Kidney (tissue), 14 donors: Measurements from ENCODE around the gene NRG2. TPM values are rescaled to one million over a fixed set of nuclear protein-coding genes. Genes with fewer than 3 reads are reported as not detected.

Experiments used
- DNase-seq, 5 donors: peaks; one replicate each; pipeline ENCODE4 v3.0.0-alpha.2; 2013 to 2020
- FAIRE-seq: peaks from 2 replicates; lab custom pipeline; 2012; peaks lifted over from hg19 to GRCh38; lab: Jason Lieb, UNC
- H3K27ac ChIP-seq, 2 donors: one replicate each; pipeline ENCODE4 v1.7.0; 2013; ENCODE audit warnings: low read depth in 2 of 2, low read length in 2 of 2, inconsistent platforms in 1 of 2
- H3K27me3 ChIP-seq: one replicate; pipeline ENCODE4 v1.7.1; 2013; ENCODE audit warnings: low read length, inconsistent platforms; ENCODE audit not compliant: control insufficient read depth, insufficient read depth
- H3K36me3 ChIP-seq, 3 donors: one replicate each; pipeline versions ENCODE4 v1.7.0 to v1.7.1; 2013; ENCODE audit warnings: low read length in 3 of 3, control low read depth in 1 of 3, inconsistent platforms in 1 of 3; ENCODE audit not compliant: insufficient read depth in 3 of 3, control insufficient read depth in 2 of 3
- H3K4me1 ChIP-seq, 3 donors: one replicate each; pipeline versions ENCODE4 v1.7.0 to v1.7.1; 2013; ENCODE audit warnings: low read length in 3 of 3, inconsistent platforms in 1 of 3, low read depth in 1 of 3; ENCODE audit not compliant: control insufficient read depth in 2 of 3, insufficient read depth in 2 of 3
- H3K4me3 ChIP-seq, 3 donors: one replicate each; pipeline versions ENCODE4 v1.7.0 to v1.8.1; 2013; ENCODE audit warnings: low read length in 3 of 3, control low read depth in 1 of 3, inconsistent platforms in 1 of 3
- H3K9ac ChIP-seq, 3 donors: one replicate each; pipeline versions ENCODE4 v1.7.0 to v1.7.1; 2013; ENCODE audit warnings: low read length in 3 of 3, control low read depth in 1 of 3, inconsistent platforms in 1 of 3
- H3K9me3 ChIP-seq, 3 donors: one replicate each; pipeline versions ENCODE4 v1.7.0 to v1.7.1; 2013; ENCODE audit warnings: low read length in 3 of 3, control low read depth in 1 of 3, inconsistent platforms in 1 of 3; ENCODE audit not compliant: control insufficient read depth in 2 of 3, insufficient read depth in 1 of 3
- CTCF ChIP-seq: IDR thresholded peaks from 3 replicates; pipeline ENCODE4 v1.5.1; 2012; ENCODE audit warnings: mild to moderate bottlenecking, moderate library complexity, borderline replicate concordance; ENCODE audit not compliant: insufficient read depth; ENCODE audit errors: extremely low read depth
- intact Hi-C: fragments of 100-400 bp; cut with DNase I; formaldehyde crosslinking; loops from one replicate; pipeline ENCODE4 v1.11.1; 2022
- polyA plus RNA-seq: library from polyadenylated mRNA; stranded (reverse); fragments of 350-450 nt; fragmentation: Illumina TruSeq; extraction: RNeasy Lipid Tissue Mini Kit (QIAGEN cat#74804); gene quantifications from one replicate; pipeline ENCODE4 v1.2.3, GENCODE V29; 2014; ENCODE audit warnings: low read depth, low replicate concordance; ENCODE audit not compliant: insufficient read depth
- total RNA-seq: library from RNA; stranded (reverse); fragmentation: NEBNext Ultra II Directional; extraction: Animal tissue kit (Norgen Biotek cat#: 25700); gene quantifications from one replicate; pipeline ENCODE4 v1.2.1, GENCODE V29; 2021
- donor health status: control.
- donor health status: control.
- donor health status: control.
- donor health status: control.
- donor health status: control.
- donor health status: DM: yes; HTN: yes; CAD: no.
- donor health status: Normal renal cell carcinoma (clear cell type).

NRG2 gene
- total and polyA plus RNA-seq, 2 donors from 2014 or later: 1.9 to 4.6 TPM

DNA sequence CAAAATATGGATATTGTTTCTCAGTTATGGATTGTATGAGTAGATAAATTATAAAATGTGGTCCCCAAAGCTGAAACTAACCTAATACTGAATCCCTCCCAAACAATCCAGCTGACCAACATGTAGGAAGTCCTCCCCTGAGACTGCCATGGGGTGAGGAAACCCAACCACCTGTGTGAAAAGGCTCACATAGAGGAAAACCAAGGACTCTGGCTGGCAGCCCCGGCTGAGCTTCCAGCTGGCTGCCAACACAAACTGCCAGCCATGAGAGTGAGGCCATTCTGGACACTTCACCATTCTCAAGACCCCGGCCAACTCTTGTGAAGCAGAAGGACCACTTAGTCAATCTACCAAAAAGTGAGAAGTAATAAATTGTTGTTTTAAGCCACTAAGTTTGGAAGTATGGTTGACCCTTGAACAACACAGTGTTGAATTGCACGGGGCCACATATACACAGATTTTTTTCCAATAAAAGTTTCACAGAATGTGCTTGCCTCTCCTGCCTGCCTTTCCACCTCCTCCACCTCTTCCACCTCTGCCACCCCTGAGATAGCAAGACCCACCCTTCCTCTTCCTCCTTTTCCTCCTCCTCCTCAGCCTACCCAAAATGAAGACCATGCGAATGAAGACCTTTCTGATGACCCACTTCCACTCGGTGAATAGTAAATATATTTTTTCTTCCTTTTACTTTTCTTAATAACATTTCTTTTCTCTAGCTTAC lies 15.3 kb upstream of the NRG2 start:
- DNase-seq (no peak), FAIRE-seq (no peak)
- Histone ChIP-seq H3K9me3 (no peaks in the 10 kb centered on the region), H3K4me3 (no peak overlapping the region), H3K36me3 (no peaks in the 10 kb centered on the region), H3K27ac (no peak overlapping the region), H3K9ac (no peak overlapping the region), H3K4me1 (no peaks in the 10 kb centered on the region), H3K27me3 (peaks cover 5% of the 10 kb centered on the region)
- no peak for TF ChIP-seq CTCF
- intact Hi-C loops: no loop called here

- intact Hi-C loops: no loop called here
- Histone ChIP-seq H3K9me3 (no peaks in the 10 kb centered on the region), H3K36me3 (no peaks in the 10 kb centered on the region), H3K27me3 (peaks cover 5% of the 10 kb centered on the region), H3K4me3 (no peak overlapping the region), H3K4me1 (no peaks in the 10 kb centered on the region), H3K27ac (no peak overlapping the region), H3K9ac (no peak overlapping the region)
- FAIRE-seq (no peak), DNase-seq (no peak)
- TF ChIP-seq CTCF: no peak
Observed at GRCh38 chr5:140056880-140057279, 13.8 kb upstream of the NRG2 start.

GRCh38 chr5:140055152-140055551 lies 12.1 kb upstream of the NRG2 start:
- Histone ChIP-seq H3K9me3 (no peaks in the 10 kb centered on the region), H3K4me1 (no peaks in the 10 kb centered on the region), H3K27me3 (peaks cover 5% of the 10 kb centered on the region), H3K9ac (no peak overlapping the region), H3K36me3 (no peaks in the 10 kb centered on the region), H3K4me3 (no peak overlapping the region), H3K27ac (no peak overlapping the region)
- intact Hi-C loops: no loop called here
- FAIRE-seq (no peak), DNase-seq (no peak)
- TF ChIP-seq CTCF: no peak
